ENCODE measurements around the gene MSMO1.
"Not testable (repeated sequence)": the region's sequence is repeated elsewhere in the genome, so short reads cannot be mapped to it uniquely, and the experiment has no call there.

MSMO1 gene

GRCh38 chr4:165325732-165326512 is 1.5 kb upstream of the MSMO1 start:
- peak; percentile 39 for DNase-seq

- DNase-seq = no peak
Measured at GRCh38 chr4:165326831-165327210, 648 bp upstream of the MSMO1 start.

- no peak for DNase-seq
Measured at GRCh38 chr4:165328101-165328425, 594 bp downstream of the MSMO1 start.

- peak; percentile 42 for DNase-seq
Measured at GRCh38 chr4:165328708-165329107, 1.2 kb downstream of the MSMO1 start.

GRCh38 chr4:165330071-165330470 is 2.6 kb downstream of the MSMO1 start:
- DNase-seq = no peak

- no peak for DNase-seq
Measured at GRCh38 chr4:165330666-165331065, 3.2 kb downstream of the MSMO1 start.

GRCh38 chr4:165331359-165331758 is 3.9 kb downstream of the MSMO1 start:
- no peak for DNase-seq

- no peak for DNase-seq
Measured at GRCh38 chr4:165331823-165332222, 4.4 kb downstream of the MSMO1 start.

- DNase-seq = no peak
Measured at GRCh38 chr4:165332502-165332901, 5.0 kb downstream of the MSMO1 start.

- no peak for DNase-seq
Measured at GRCh38 chr4:165335163-165335703, 7.8 kb downstream of the MSMO1 start.

GRCh38 chr4:165336743-165337142 is 9.3 kb downstream of the MSMO1 start:
- no peak for DNase-seq

- DNase-seq = not testable (repeated sequence)
Measured at GRCh38 chr4:165342340-165342739, 14.9 kb downstream of the MSMO1 start.

- no peak for DNase-seq
Measured at GRCh38 chr4:165343353-165344191, 16.1 kb downstream of the MSMO1 start.

GRCh38 chr4:165345666-165346417 is 18.4 kb downstream of the MSMO1 start:
- DNase-seq = no peak

- DNase-seq = no peak
Measured at GRCh38 chr4:165347647-165348569, 20.4 kb downstream of the MSMO1 start.

- DNase-seq = no peak
Measured at GRCh38 chr4:165351359-165352130, 24.1 kb downstream of the MSMO1 start.

- peak; percentile 79 for DNase-seq
Measured at GRCh38 chr4:165355900-165356300, 28.4 kb downstream of the MSMO1 start.

- no peak for DNase-seq
Measured at GRCh38 chr4:165359506-165359905, 32.0 kb downstream of the MSMO1 start.

- DNase-seq = peak; percentile 44
Measured at GRCh38 chr4:165360041-165360695, 32.7 kb downstream of the MSMO1 start.

GRCh38 chr4:165360985-165361670 is 33.7 kb downstream of the MSMO1 start:
- DNase-seq = no peak
